ENCODE data around the gene CDH20. TPM values are rescaled to one million over a fixed set of nuclear protein-coding genes. Genes with fewer than 3 reads are reported as not detected.

CDH20 gene
- total and polyA plus RNA-seq, 2 of the 4 experiments (the other 2 are of a cell fraction) = not detected

GRCh38 chr18:61308795-61309393, 24.3 kb upstream of the CDH20 start:
- H3K9ac ChIP-seq (ENCODE audit: low read depth, low read length) = no peak overlapping the region
- no peaks in the 10 kb centered on the region for H3K9me3 ChIP-seq (ENCODE audit: control insufficient read depth, insufficient read depth, low read length)
- no peak overlapping the region for H3K4me2 ChIP-seq (ENCODE audit: low read depth, low read length)
- no peaks in the 10 kb centered on the region for H3K4me1 ChIP-seq (ENCODE audit: control insufficient read depth, insufficient read depth, low read length)
- no peak overlapping the region for H2BK20ac ChIP-seq (ENCODE audit: low read depth, low read length)
- no peak overlapping the region for H3K4ac ChIP-seq (ENCODE audit: low read depth, low read length)
- in situ Hi-C loops (cut with MboI; ENCODE audit: low sequenced_read_pairs) = no loop called here
- no peak overlapping the region for H4K91ac ChIP-seq (ENCODE audit: insufficient read depth, low read depth, low read length)
- no peaks in the 10 kb centered on the region for H3K27me3 ChIP-seq (ENCODE audit: control insufficient read depth, insufficient read depth, low read length)
- no peak overlapping the region for H2BK15ac ChIP-seq (ENCODE audit: low read depth, low read length)
- H4K5ac ChIP-seq (ENCODE audit: low read depth, low read length) = no peak overlapping the region
- DNase-seq (peak; percentile 1), ATAC-seq (ENCODE audit: low read depth) (no peak)
- dilution Hi-C loops (cut with HindIII; ENCODE audit: low sequenced_read_pairs, unreplicated experiment) = no loop called here
- no peak overlapping the region for H4K8ac ChIP-seq (ENCODE audit: low read depth in 2 of 2, low read length in 2 of 2)
- H3K14ac ChIP-seq (replicated peaks; ENCODE audit: low read depth, low read length) = no peak overlapping the region
- ChIA-PET CTCF (no interaction called here), POLR2A (ENCODE audit: unreplicated experiment) (no interaction called here)
- no peaks in the 10 kb centered on the region for H3K36me3 ChIP-seq (ENCODE audit: control insufficient read depth, insufficient read depth, low read length)
- TF ChIP-seq POLR2A (IDR thresholded peaks at IDR 0.05; ENCODE audit: low read depth, low read length) = no peak
- no peak overlapping the region for H2AK5ac ChIP-seq (ENCODE audit: low read depth, low read length)
- no peak overlapping the region for H2BK120ac ChIP-seq (ENCODE audit: low read depth, low read length)
- no peak overlapping the region for H3K18ac ChIP-seq (ENCODE audit: low read depth, low read length)
- no peaks in the 10 kb centered on the region for H3K79me1 ChIP-seq (ENCODE audit: low read depth in 1 of 2, low read length in 2 of 2)
- no peak overlapping the region for H2BK5ac ChIP-seq (ENCODE audit: low read depth, low read length, poor library complexity, severe bottlenecking)
- no peaks in the 10 kb centered on the region for H3K9me1 ChIP-seq (ENCODE audit: insufficient read depth, low read length)
- intact Hi-C loops (cut with micrococcal nuclease) = no loop called here
- no peak overlapping the region for H3K23ac ChIP-seq (ENCODE audit: low read depth, low read length)
- no peak overlapping the region for H3K4me3 ChIP-seq (ENCODE audit: insufficient read depth, low read depth, low read length)
- H2AFZ ChIP-seq (replicated peaks; ENCODE audit: low read length, poor library complexity) = no peak overlapping the region
- BruUV-seq (replicated peaks) = no TSS peak
- WGBS, 2 experiments (ENCODE audit: extremely low coverage in 2 of 2, insufficient read length in 1 of 2) = 41% methylated on average over 3 of the region's 11 CpGs; no CpG with 5 or more reads in 1 of the 2 experiments
- no peak overlapping the region for H3K56ac ChIP-seq (ENCODE audit: extremely low read depth, insufficient read depth, low read length)
- H3K27ac ChIP-seq (ENCODE audit: insufficient read depth, low read length) = no peak overlapping the region
- no peaks in the 10 kb centered on the region for H4K20me1 ChIP-seq (ENCODE audit: insufficient read depth, low read length)
- H2AK9ac ChIP-seq (replicated peaks; ENCODE audit: low read depth, low read length, poor library complexity) = no peak overlapping the region
